ENCODE data around the gene PAFAH1B1. TPM values are rescaled to one million over a fixed set of nuclear protein-coding genes. Genes with fewer than 3 reads are reported as not detected.

The PAFAH1B1 gene
- polyA plus RNA-seq, 1 donor (not counting 4 experiments of a cell fraction or from before 2014, with no cell fraction given), result 119 TPM

- no peaks in the 10 kb centered on the region for H3K27me3 ChIP-seq (ENCODE audit: control insufficient read depth, extremely low read depth, insufficient read depth, low read length)
- H3K79me2 ChIP-seq (ENCODE audit: control insufficient read depth, insufficient read depth, low read length), result peaks cover 2% of the 10 kb centered on the region
- DNase-seq (ENCODE audit: low read depth, low spot score), result no peak
- H3K4me2 ChIP-seq (ENCODE audit: control insufficient read depth, extremely low read depth, insufficient read depth, low read depth, low read length), result no peak overlapping the region
- H3K4me3 ChIP-seq (ENCODE audit: control insufficient read depth in 2 of 3, extremely low read depth in 1 of 3, insufficient read depth in 2 of 3, low read depth in 1 of 3, low read length in 3 of 3), result no peak overlapping the region
- H2AFZ ChIP-seq (ENCODE audit: control insufficient read depth, low read length), result no peak overlapping the region
- H3K9ac ChIP-seq (ENCODE audit: control insufficient read depth, extremely low read depth, insufficient read depth, low read length), result no peak overlapping the region
- no peak for TF ChIP-seq EZH2 (IDR thresholded peaks at IDR 0.05; ENCODE audit: low read length)
- no peak for TF ChIP-seq CTCF (optimal IDR thresholded peaks at IDR 0.05 in 1 of 3, IDR thresholded peaks at IDR 0.05 in 1 of 3, conservative IDR thresholded peaks at IDR 0.05 in 1 of 3; ENCODE audit: extremely low read depth in 1 of 3, insufficient read depth in 2 of 3, low read length in 3 of 3)
- H3K27ac ChIP-seq (ENCODE audit: control insufficient read depth, insufficient read depth, low read length), result no peak overlapping the region
- H3K9me3 ChIP-seq (ENCODE audit: control insufficient read depth, low read depth, low read length), result no peaks in the 10 kb centered on the region
- H3K36me3 ChIP-seq (ENCODE audit: control insufficient read depth in 2 of 2, extremely low read depth in 1 of 2, insufficient read depth in 2 of 2, low read length in 2 of 2), result peaks cover 29% of the 10 kb centered on the region in 2 experiments
- H4K20me1 ChIP-seq (ENCODE audit: control insufficient read depth, extremely low read depth, insufficient read depth, low read length), result no peaks in the 10 kb centered on the region
- FAIRE-seq, result no peak
- no peaks in the 10 kb centered on the region for H3K4me1 ChIP-seq (ENCODE audit: control insufficient read depth, extremely low read depth, insufficient read depth, low read length)
- H3K9me1 ChIP-seq (ENCODE audit: control insufficient read depth, extremely low read depth, insufficient read depth, low read length), result no peaks in the 10 kb centered on the region
- dilution Hi-C loops (cut with MboI; ENCODE audit: extremely low pct_ligation_motif_present, low sequenced_read_pairs), result no loop called here
These were observed 100.3 kb downstream of the PAFAH1B1 start for GRCh38 chr17:2693561-2694380.

GRCh38 chr17:2694381-2695242 is 101.2 kb downstream of the PAFAH1B1 start:
- Histone ChIP-seq H3K4me1 (ENCODE audit: control insufficient read depth, extremely low read depth, insufficient read depth, low read length) (no peaks in the 10 kb centered on the region), H3K27ac (ENCODE audit: control insufficient read depth, insufficient read depth, low read length) (no peak overlapping the region), H3K4me2 (ENCODE audit: control insufficient read depth, extremely low read depth, insufficient read depth, low read depth, low read length) (no peak overlapping the region), H3K9me1 (ENCODE audit: control insufficient read depth, extremely low read depth, insufficient read depth, low read length) (no peaks in the 10 kb centered on the region), H3K27me3 (ENCODE audit: control insufficient read depth, extremely low read depth, insufficient read depth, low read length) (no peaks in the 10 kb centered on the region), H3K79me2 (ENCODE audit: control insufficient read depth, insufficient read depth, low read length) (peaks cover 2% of the 10 kb centered on the region), H2AFZ (ENCODE audit: control insufficient read depth, low read length) (no peak overlapping the region), H3K36me3 (ENCODE audit: control insufficient read depth in 2 of 2, extremely low read depth in 1 of 2, insufficient read depth in 2 of 2, low read length in 2 of 2) (peaks cover 27 to 29% of the 10 kb centered on the region in 2 experiments), H4K20me1 (ENCODE audit: control insufficient read depth, extremely low read depth, insufficient read depth, low read length) (no peaks in the 10 kb centered on the region), H3K9me3 (ENCODE audit: control insufficient read depth, low read depth, low read length) (no peaks in the 10 kb centered on the region), H3K9ac (ENCODE audit: control insufficient read depth, extremely low read depth, insufficient read depth, low read length) (no peak overlapping the region), H3K4me3 (ENCODE audit: control insufficient read depth in 2 of 3, extremely low read depth in 1 of 3, insufficient read depth in 2 of 3, low read depth in 1 of 3, low read length in 3 of 3) (no peak overlapping the region)
- FAIRE-seq (no peak), DNase-seq (ENCODE audit: low read depth, low spot score) (no peak)
- no peak for TF ChIP-seq CTCF (optimal IDR thresholded peaks at IDR 0.05 in 1 of 3, IDR thresholded peaks at IDR 0.05 in 1 of 3, conservative IDR thresholded peaks at IDR 0.05 in 1 of 3; ENCODE audit: extremely low read depth in 1 of 3, insufficient read depth in 2 of 3, low read length in 3 of 3)
- no peak for TF ChIP-seq EZH2 (IDR thresholded peaks at IDR 0.05; ENCODE audit: low read length)
- dilution Hi-C loops (cut with MboI; ENCODE audit: extremely low pct_ligation_motif_present, low sequenced_read_pairs), result no loop called here
